Cerebellar nuclear complex (tissue), 1 donor: ENCODE data around the gene RAP1GAP2.
A peak's percentile ranks its signal among the peaks of the same experiment; 100 is the strongest.
"Not testable (repeated sequence)": the region's sequence is repeated elsewhere in the genome, so short reads cannot be mapped to it uniquely, and the experiment has no call there.

Source experiments
- DNase-seq, 2 experiments: peaks; one replicate each; lab custom pipeline; 2025; lab: John Stamatoyannopoulos, UW

The RAP1GAP2 gene

GRCh38 chr17:3043737-3044365 is 247.6 kb downstream of the RAP1GAP2 start:
- no peak for DNase-seq

DNA sequence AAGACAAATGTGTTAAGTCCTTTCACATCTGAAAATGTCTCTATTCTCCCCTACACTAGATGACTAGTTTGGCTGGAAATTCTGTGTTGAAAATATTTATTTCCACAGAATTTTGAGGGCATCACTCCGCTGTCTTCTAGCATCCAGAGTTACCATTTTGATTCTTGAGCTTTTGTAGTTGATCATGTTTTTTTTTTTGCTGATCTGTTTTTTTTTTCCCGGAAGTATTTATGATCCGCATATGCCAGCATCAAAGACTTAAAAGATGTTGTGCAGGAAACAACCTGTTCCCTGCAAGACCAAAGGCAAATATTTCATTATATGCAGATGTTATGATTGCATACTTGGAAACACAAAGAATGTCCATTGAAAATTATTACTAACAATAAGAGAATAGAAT is 250.5 kb downstream of the RAP1GAP2 start:
- no peak for DNase-seq

DNA sequence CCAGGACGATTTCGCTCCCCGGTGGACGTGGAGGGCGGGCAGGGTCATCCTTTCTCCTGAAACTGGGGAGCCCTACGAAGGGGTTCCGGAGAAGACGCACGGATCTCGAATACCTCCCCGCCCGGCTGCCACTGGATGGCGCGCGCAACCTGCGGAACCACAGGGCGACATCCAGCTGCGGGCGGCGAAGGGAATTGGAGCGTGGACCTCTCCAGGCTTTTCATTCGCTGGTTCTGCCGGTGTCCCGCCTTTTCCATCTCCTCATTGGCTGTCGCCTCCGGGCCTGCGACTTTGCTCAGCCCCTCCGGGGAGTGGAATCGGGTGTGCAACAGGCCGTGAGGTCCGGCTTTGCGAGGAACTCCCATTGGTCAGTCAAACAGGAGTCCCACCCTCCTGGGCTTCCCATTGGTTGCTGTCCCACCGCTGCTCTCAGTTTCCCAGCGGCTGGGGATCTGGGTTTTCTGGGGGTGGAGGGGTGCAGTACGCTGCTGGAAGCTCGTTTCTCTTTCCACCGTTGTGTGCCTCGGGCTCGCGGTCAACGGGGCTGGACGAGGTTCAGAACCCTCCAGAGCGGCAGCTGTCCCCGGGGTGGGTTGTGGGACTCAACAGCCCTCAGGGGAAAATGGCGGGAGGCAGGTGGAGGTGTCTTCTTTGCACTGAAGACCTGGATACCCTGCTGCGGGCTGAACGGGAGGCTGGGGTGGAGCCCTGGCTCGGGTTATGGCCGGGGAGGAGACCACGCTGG is 252.7 kb downstream of the RAP1GAP2 start:
- DNase-seq: peak; percentile 92 to 96

GRCh38 chr17:3049705-3050295 is 253.6 kb downstream of the RAP1GAP2 start:
- no peak for DNase-seq

GRCh38 chr17:3054868-3055267 is 258.6 kb downstream of the RAP1GAP2 start:
- not testable (repeated sequence) for DNase-seq

GRCh38 chr17:3062824-3063377 is 266.7 kb downstream of the RAP1GAP2 start:
- not testable (repeated sequence) for DNase-seq

GRCh38 chr17:3063507-3063906 is 267.3 kb downstream of the RAP1GAP2 start, which contains the start of gene OR1D5:
Gene OR1D5, minus strand, starts transcription at chr17:3063607. Its CDS starts 0 bp downstream, at chr17:3063607.
- DNase-seq: not testable (repeated sequence)

DNA sequence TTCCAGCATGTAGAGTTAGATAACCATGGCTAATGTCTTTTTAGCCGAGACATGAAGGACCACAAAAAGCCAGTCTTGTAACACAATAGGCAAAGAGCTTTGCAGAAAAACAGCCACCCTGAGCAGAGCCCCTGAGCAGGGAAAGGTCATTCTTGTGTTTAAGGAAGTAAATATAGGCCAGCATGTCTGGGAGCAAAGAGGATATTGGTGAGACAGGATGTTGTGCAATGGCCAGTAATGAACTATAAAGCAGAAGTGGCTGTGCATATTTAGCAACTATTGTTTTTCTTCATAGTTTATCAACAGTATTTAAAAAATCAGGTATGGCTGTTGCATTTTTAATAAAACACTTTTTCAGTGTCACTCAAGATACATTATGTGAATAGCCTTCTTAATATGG is 269.0 kb downstream of the RAP1GAP2 start:
- DNase-seq: not testable (repeated sequence)

GRCh38 chr17:3073850-3074249 is 277.6 kb downstream of the RAP1GAP2 start:
- DNase-seq: not testable (repeated sequence)
